ENCODE results near the gene NFIX. TPM values are rescaled to one million over a fixed set of nuclear protein-coding genes. Genes with fewer than 3 reads are reported as not detected.

NFIX gene
- total RNA-seq, 2 donors from 2014 or later = 0.31 to 0.89 TPM

- ATAC-seq = no peak
- DNase-seq (ENCODE audit: low spot score) = no peak
- H3K4me1 Mint-ChIP-seq (ENCODE audit: low read depth in 2 of 2) = no peaks in the 10 kb centered on the region
- H3K27ac Mint-ChIP-seq = no peak overlapping the region
- peaks cover 9 to 19% of the 10 kb centered on the region in 2 donors for H3K27me3 Mint-ChIP-seq
- no peaks in the 10 kb centered on the region for H3K9me3 Mint-ChIP-seq
- no peak overlapping the region for H3K4me3 Mint-ChIP-seq
- no peaks in the 10 kb centered on the region for H3K36me3 Mint-ChIP-seq
These were observed 71.9 kb downstream of the NFIX start for GRCh38 chr19:13066933-13067807.

- Mint-ChIP-seq H3K9me3 (no peaks in the 10 kb centered on the region), H3K4me3 (no peak overlapping the region), H3K36me3 (no peaks in the 10 kb centered on the region), H3K4me1 (ENCODE audit: low read depth in 2 of 2) (no peaks in the 10 kb centered on the region), H3K27ac (no peak overlapping the region), H3K27me3 (peaks cover 6 to 14% of the 10 kb centered on the region in 2 donors)
- DNase-seq (ENCODE audit: low spot score) (no peak), ATAC-seq (no peak)
These were observed 73.0 kb downstream of the NFIX start for GRCh38 chr19:13068085-13068846.

GRCh38 chr19:13069415-13070359 lies 74.4 kb downstream of the NFIX start:
- H3K27me3 Mint-ChIP-seq = peaks cover 0 to 12% of the 10 kb centered on the region in 2 donors
- H3K36me3 Mint-ChIP-seq = no peaks in the 10 kb centered on the region
- ATAC-seq = no peak
- no peaks in the 10 kb centered on the region for H3K9me3 Mint-ChIP-seq
- no peak for DNase-seq (ENCODE audit: low spot score)
- H3K4me3 Mint-ChIP-seq = no peak overlapping the region
- no peaks in the 10 kb centered on the region for H3K4me1 Mint-ChIP-seq (ENCODE audit: low read depth in 2 of 2)
- H3K27ac Mint-ChIP-seq = no peak overlapping the region

GRCh38 chr19:13070425-13071140 lies 75.3 kb downstream of the NFIX start:
- H3K4me1 Mint-ChIP-seq (ENCODE audit: low read depth in 2 of 2) = no peaks in the 10 kb centered on the region
- peaks cover 0 to 12% of the 10 kb centered on the region in 2 donors for H3K27me3 Mint-ChIP-seq
- DNase-seq (ENCODE audit: low spot score) (no peak), ATAC-seq (no peak)
- H3K9me3 Mint-ChIP-seq = no peaks in the 10 kb centered on the region
- H3K4me3 Mint-ChIP-seq = no peak overlapping the region
- no peak overlapping the region for H3K27ac Mint-ChIP-seq
- H3K36me3 Mint-ChIP-seq = no peaks in the 10 kb centered on the region

GRCh38 chr19:13071444-13072187 lies 76.3 kb downstream of the NFIX start:
- Mint-ChIP-seq H3K27me3 (peaks cover 0 to 12% of the 10 kb centered on the region in 2 donors), H3K4me1 (ENCODE audit: low read depth in 2 of 2) (no peaks in the 10 kb centered on the region), H3K27ac (no peak overlapping the region), H3K36me3 (no peaks in the 10 kb centered on the region), H3K9me3 (no peaks in the 10 kb centered on the region), H3K4me3 (no peak overlapping the region)
- ATAC-seq = no peak
- DNase-seq (ENCODE audit: low spot score) = no peak

GRCh38 chr19:13072188-13072908 lies 77.1 kb downstream of the NFIX start:
- H3K4me3 Mint-ChIP-seq = no peak overlapping the region
- H3K9me3 Mint-ChIP-seq = no peaks in the 10 kb centered on the region
- H3K27ac Mint-ChIP-seq = no peak overlapping the region
- H3K4me1 Mint-ChIP-seq (ENCODE audit: low read depth in 2 of 2) = no peaks in the 10 kb centered on the region
- ATAC-seq = no peak
- H3K27me3 Mint-ChIP-seq = peaks cover 0 to 12% of the 10 kb centered on the region in 2 donors
- no peak for DNase-seq (ENCODE audit: low spot score)
- H3K36me3 Mint-ChIP-seq = no peaks in the 10 kb centered on the region

- ATAC-seq = no peak
- H3K27me3 Mint-ChIP-seq = peaks cover 0 to 14% of the 10 kb centered on the region in 2 donors
- no peak for DNase-seq (ENCODE audit: low spot score)
- H3K4me3 Mint-ChIP-seq = no peak overlapping the region
- H3K36me3 Mint-ChIP-seq = no peaks in the 10 kb centered on the region
- H3K9me3 Mint-ChIP-seq = no peaks in the 10 kb centered on the region
- no peaks in the 10 kb centered on the region for H3K4me1 Mint-ChIP-seq (ENCODE audit: low read depth in 2 of 2)
- no peak overlapping the region for H3K27ac Mint-ChIP-seq
These were observed 78.0 kb downstream of the NFIX start for GRCh38 chr19:13073263-13073662.

GRCh38 chr19:13074378-13074777 lies 79.1 kb downstream of the NFIX start:
- Mint-ChIP-seq H3K27me3 (peaks cover 0 to 13% of the 10 kb centered on the region in 2 donors), H3K4me3 (no peak overlapping the region), H3K36me3 (no peaks in the 10 kb centered on the region), H3K27ac (no peak overlapping the region), H3K4me1 (ENCODE audit: low read depth in 2 of 2) (no peaks in the 10 kb centered on the region), H3K9me3 (no peaks in the 10 kb centered on the region)
- DNase-seq (ENCODE audit: low spot score) (no peak), ATAC-seq (no peak)

GRCh38 chr19:13076320-13076719 lies 81.0 kb downstream of the NFIX start:
- DNase-seq (ENCODE audit: low spot score) = no peak
- ATAC-seq = no peak
- Mint-ChIP-seq H3K4me3 (no peak overlapping the region), H3K9me3 (no peaks in the 10 kb centered on the region), H3K27ac (no peak overlapping the region), H3K4me1 (ENCODE audit: low read depth in 2 of 2) (no peaks in the 10 kb centered on the region), H3K36me3 (no peaks in the 10 kb centered on the region), H3K27me3 (peaks cover 0 to 5% of the 10 kb centered on the region in 2 donors)

GRCh38 chr19:13076787-13077186 lies 81.5 kb downstream of the NFIX start:
- H3K9me3 Mint-ChIP-seq = no peaks in the 10 kb centered on the region
- H3K4me3 Mint-ChIP-seq = no peak overlapping the region

GRCh38 chr19:13077240-13077639 lies 82.0 kb downstream of the NFIX start:
- H3K27ac Mint-ChIP-seq = no peak overlapping the region
- no peak overlapping the region for H3K4me3 Mint-ChIP-seq
- no peaks in the 10 kb centered on the region for H3K36me3 Mint-ChIP-seq
- peaks cover 0 to 5% of the 10 kb centered on the region in 2 donors for H3K27me3 Mint-ChIP-seq
- H3K9me3 Mint-ChIP-seq = no peaks in the 10 kb centered on the region
- H3K4me1 Mint-ChIP-seq (ENCODE audit: low read depth in 2 of 2) = no peaks in the 10 kb centered on the region
- DNase-seq (ENCODE audit: low spot score) (no peak), ATAC-seq (no peak)

More at GRCh38 chr19:13076787-13077186, 81.5 kb downstream of the NFIX start:
- no peak for DNase-seq (ENCODE audit: low spot score)
- no peak for ATAC-seq
- Mint-ChIP-seq H3K4me1 (ENCODE audit: low read depth in 2 of 2) (no peaks in the 10 kb centered on the region), H3K36me3 (no peaks in the 10 kb centered on the region), H3K27ac (no peak overlapping the region), H3K27me3 (peaks cover 0 to 5% of the 10 kb centered on the region in 2 donors)

- no peaks in the 10 kb centered on the region for H3K9me3 Mint-ChIP-seq
These were observed 83.1 kb downstream of the NFIX start for GRCh38 chr19:13078381-13078780.

More at GRCh38 chr19:13078381-13078780, 83.1 kb downstream of the NFIX start:
- no peak overlapping the region for H3K4me3 Mint-ChIP-seq
- H3K27me3 Mint-ChIP-seq = peaks cover 0 to 5% of the 10 kb centered on the region in 2 donors
- ATAC-seq (no peak), DNase-seq (ENCODE audit: low spot score) (no peak)
- H3K27ac Mint-ChIP-seq = no peak overlapping the region
- no peaks in the 10 kb centered on the region for H3K4me1 Mint-ChIP-seq (ENCODE audit: low read depth in 2 of 2)
- H3K36me3 Mint-ChIP-seq = no peaks in the 10 kb centered on the region

Data from natural killer cell treated with Interleukin-12 subunit alpha and Interleukin-12 subunit beta and Interleukin-15 and Interleukin-18, amount 100 ng/mL, for 72 hours (primary cell).